K562 (cell line): ENCODE data around the gene GGA2. TPM values are rescaled to one million over a fixed set of nuclear protein-coding genes. Genes with fewer than 3 reads are reported as not detected.

Experiments
- TRIM25 ChIP-seq: fragments of 450-650 bp; IDR thresholded peaks from 2 replicates; pipeline ENCODE4 v1.7.0; 2016; ENCODE audit warnings: borderline replicate concordance
- ZBTB1 ChIP-seq: sonication (generic); formaldehyde crosslinking; IDR thresholded peaks from 2 replicates; pipeline ENCODE4 v1.8.1; 2023; ENCODE audit warnings: missing genetic modification reagents, low read depth, mild to moderate bottlenecking, borderline replicate concordance
- ZBTB33 ChIP-seq: sonication (generic); formaldehyde crosslinking; IDR thresholded peaks from 2 replicates; pipeline ENCODE4 v1.8.1; 2023; ENCODE audit warnings: mild to moderate bottlenecking, missing genetic modification reagents
- ZNF79 ChIP-seq: fragments of 250-450 bp; sonication (Bioruptor Pico); IDR thresholded peaks from 2 replicates; pipeline ENCODE4 v1.4.0; 2020; ENCODE audit warnings: low read depth, mild to moderate bottlenecking, moderate library complexity
- polyA plus RNA-seq, 8 experiments: library from polyadenylated mRNA; depleted of rRNA in 4 of 8; stranded (reverse) in 5 of 8; unstranded in 3 of 8; fragments of >200 nt; fragmentation: Nextera tagmentation in 2 of 8; fragmentation: Illumina TruSeq in 1 of 8; extraction: Ambion mirVana in 2 of 8; extraction: Trizol in 1 of 8; gene quantifications; 2 replicates each; pipeline versions ENCODE4 v1.2.1 to v1.2.3, GENCODE V29; 2011 to 2014; ENCODE audit warnings: inconsistent platforms in 1 of 8, missing spikeins in 1 of 8
- total RNA-seq, 7 experiments: library from RNA; depleted of rRNA in 6 of 7; stranded (reverse); fragments of >200 nt in 6 of 7; fragmentation: Illumina TruSeq in 2 of 7; extraction: Trizol in 2 of 7; gene quantifications; 2 replicates each; pipeline versions ENCODE4 v1.2.1 to v1.2.3, GENCODE V29; 2011 to 2021; ENCODE audit warnings: low replicate concordance in 1 of 7
- TF ChIP-seq, protein P1 (sequence below): fragments of 200-800 bp; sonication (Bioruptor generic); IDR thresholded peaks from 2 replicates; pipeline ENCODE4 v1.6.1; 2016; ENCODE audit warnings: missing genetic modification characterization, missing compliant biosample characterization
- TF ChIP-seq, protein P2 (sequence below): fragments of 250-450 bp; sonication (Bioruptor Pico); IDR thresholded peaks from 2 replicates; pipeline ENCODE4 v1.4.0; 2020; ENCODE audit warnings: mild to moderate bottlenecking
- TF ChIP-seq, protein P3 (sequence below), 3 experiments: IDR thresholded peaks in 2 of 3; conservative IDR thresholded peaks in 1 of 3; 2 replicates each; pipeline ENCODE4 v1.5.1; 2011 to 2012; ENCODE audit warnings: low read length in 3 of 3, mild to moderate bottlenecking in 3 of 3, control low read depth in 2 of 3, improper control_type of control experiment in 1 of 3, inconsistent platforms in 1 of 3, low read depth in 1 of 3, mixed read lengths in 1 of 3, moderate library complexity in 1 of 3; ENCODE audit not compliant: insufficient read depth in 2 of 3
- TF ChIP-seq, protein P4 (sequence below): fragments of 450-650 bp; IDR thresholded peaks from 2 replicates; pipeline ENCODE4 v1.6.1; 2017; ENCODE audit warnings: mild to moderate bottlenecking, moderate library complexity

GGA2 gene
- total and polyA plus RNA-seq, 9 of the 15 experiments (the other 6 are each of a cell fraction or from before 2014, with no cell fraction given), result 11.9 to 133 (median 66.3) TPM

GRCh38 chr16:23510164-23510914 lies at the start of gene GGA2 (continued):
- TF ChIP-seq ZBTB33 (CRISPR knock-in tag) (no peak; the same call in 1 of the 2 replicates), ZBTB1 (peak; percentile 78; the same call in 1 of the 2 replicates), TRIM25 (no peak), ZNF79 (no peak)
- TF ChIP-seq, protein P1, sequence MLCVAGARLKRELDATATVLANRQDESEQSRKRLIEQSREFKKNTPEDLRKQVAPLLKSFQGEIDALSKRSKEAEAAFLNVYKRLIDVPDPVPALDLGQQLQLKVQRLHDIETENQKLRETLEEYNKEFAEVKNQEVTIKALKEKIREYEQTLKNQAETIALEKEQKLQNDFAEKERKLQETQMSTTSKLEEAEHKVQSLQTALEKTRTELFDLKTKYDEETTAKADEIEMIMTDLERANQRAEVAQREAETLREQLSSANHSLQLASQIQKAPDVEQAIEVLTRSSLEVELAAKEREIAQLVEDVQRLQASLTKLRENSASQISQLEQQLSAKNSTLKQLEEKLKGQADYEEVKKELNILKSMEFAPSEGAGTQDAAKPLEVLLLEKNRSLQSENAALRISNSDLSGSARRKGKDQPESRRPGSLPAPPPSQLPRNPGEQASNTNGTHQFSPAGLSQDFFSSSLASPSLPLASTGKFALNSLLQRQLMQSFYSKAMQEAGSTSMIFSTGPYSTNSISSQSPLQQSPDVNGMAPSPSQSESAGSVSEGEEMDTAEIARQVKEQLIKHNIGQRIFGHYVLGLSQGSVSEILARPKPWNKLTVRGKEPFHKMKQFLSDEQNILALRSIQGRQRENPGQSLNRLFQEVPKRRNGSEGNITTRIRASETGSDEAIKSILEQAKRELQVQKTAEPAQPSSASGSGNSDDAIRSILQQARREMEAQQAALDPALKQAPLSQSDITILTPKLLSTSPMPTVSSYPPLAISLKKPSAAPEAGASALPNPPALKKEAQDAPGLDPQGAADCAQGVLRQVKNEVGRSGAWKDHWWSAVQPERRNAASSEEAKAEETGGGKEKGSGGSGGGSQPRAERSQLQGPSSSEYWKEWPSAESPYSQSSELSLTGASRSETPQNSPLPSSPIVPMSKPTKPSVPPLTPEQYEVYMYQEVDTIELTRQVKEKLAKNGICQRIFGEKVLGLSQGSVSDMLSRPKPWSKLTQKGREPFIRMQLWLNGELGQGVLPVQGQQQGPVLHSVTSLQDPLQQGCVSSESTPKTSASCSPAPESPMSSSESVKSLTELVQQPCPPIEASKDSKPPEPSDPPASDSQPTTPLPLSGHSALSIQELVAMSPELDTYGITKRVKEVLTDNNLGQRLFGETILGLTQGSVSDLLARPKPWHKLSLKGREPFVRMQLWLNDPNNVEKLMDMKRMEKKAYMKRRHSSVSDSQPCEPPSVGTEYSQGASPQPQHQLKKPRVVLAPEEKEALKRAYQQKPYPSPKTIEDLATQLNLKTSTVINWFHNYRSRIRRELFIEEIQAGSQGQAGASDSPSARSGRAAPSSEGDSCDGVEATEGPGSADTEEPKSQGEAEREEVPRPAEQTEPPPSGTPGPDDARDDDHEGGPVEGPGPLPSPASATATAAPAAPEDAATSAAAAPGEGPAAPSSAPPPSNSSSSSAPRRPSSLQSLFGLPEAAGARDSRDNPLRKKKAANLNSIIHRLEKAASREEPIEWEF, result no peak
- TF ChIP-seq, protein P2, sequence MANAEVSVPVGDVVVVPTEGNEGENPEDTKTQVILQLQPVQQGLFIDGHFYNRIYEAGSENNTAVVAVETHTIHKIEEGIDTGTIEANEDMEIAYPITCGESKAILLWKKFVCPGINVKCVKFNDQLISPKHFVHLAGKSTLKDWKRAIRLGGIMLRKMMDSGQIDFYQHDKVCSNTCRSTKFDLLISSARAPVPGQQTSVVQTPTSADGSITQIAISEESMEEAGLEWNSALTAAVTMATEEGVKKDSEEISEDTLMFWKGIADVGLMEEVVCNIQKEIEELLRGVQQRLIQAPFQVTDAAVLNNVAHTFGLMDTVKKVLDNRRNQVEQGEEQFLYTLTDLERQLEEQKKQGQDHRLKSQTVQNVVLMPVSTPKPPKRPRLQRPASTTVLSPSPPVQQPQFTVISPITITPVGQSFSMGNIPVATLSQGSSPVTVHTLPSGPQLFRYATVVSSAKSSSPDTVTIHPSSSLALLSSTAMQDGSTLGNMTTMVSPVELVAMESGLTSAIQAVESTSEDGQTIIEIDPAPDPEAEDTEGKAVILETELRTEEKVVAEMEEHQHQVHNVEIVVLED (CRISPR knock-in tag), result 0 out of 2 replicates have a peak, but pooled peaks have one; percentile 49
- TF ChIP-seq, protein P3, sequence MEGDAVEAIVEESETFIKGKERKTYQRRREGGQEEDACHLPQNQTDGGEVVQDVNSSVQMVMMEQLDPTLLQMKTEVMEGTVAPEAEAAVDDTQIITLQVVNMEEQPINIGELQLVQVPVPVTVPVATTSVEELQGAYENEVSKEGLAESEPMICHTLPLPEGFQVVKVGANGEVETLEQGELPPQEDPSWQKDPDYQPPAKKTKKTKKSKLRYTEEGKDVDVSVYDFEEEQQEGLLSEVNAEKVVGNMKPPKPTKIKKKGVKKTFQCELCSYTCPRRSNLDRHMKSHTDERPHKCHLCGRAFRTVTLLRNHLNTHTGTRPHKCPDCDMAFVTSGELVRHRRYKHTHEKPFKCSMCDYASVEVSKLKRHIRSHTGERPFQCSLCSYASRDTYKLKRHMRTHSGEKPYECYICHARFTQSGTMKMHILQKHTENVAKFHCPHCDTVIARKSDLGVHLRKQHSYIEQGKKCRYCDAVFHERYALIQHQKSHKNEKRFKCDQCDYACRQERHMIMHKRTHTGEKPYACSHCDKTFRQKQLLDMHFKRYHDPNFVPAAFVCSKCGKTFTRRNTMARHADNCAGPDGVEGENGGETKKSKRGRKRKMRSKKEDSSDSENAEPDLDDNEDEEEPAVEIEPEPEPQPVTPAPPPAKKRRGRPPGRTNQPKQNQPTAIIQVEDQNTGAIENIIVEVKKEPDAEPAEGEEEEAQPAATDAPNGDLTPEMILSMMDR (IDR thresholded peaks at IDR 0.05 in 2 of 3, conservative IDR thresholded peaks at IDR 0.05 in 1 of 3; ENCODE audit: insufficient read depth in 2 of 3, low read depth in 1 of 3, low read length in 3 of 3), result no peak
- TF ChIP-seq, protein P4, sequence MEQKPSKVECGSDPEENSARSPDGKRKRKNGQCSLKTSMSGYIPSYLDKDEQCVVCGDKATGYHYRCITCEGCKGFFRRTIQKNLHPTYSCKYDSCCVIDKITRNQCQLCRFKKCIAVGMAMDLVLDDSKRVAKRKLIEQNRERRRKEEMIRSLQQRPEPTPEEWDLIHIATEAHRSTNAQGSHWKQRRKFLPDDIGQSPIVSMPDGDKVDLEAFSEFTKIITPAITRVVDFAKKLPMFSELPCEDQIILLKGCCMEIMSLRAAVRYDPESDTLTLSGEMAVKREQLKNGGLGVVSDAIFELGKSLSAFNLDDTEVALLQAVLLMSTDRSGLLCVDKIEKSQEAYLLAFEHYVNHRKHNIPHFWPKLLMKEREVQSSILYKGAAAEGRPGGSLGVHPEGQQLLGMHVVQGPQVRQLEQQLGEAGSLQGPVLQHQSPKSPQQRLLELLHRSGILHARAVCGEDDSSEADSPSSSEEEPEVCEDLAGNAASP, result no peak
